ENCODE data around the gene MEX3A. TPM values are rescaled to one million over a fixed set of nuclear protein-coding genes. Genes with fewer than 3 reads are reported as not detected.

Gene MEX3A
- total RNA-seq, 1 experiment from 2014 or later = 1.1 TPM

DNA sequence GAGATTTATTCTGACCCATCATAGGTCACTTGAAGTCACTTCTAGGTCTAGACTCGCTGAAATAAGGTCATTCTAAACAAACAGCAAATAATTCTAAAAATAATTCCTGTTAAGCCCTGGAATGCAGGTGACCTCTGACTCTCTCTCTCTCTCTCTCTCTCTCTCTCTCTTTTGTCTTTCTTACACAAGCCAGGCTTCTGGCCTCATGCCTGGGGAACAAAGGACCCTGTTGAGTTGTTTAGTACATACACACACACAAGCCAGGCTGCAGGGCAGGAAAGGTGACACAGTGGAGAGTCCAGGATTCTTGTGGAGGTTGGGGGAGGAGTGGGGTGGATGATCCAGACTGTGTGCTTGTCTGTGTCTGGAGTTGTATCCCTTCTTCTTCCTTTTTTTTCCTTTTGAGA lies 4.0 kb upstream of the MEX3A start:
- Histone ChIP-seq H3K4me3 (no peak overlapping the region), H3K27me3 (replicated peaks) (no peaks in the 10 kb centered on the region), H3K36me3 (no peaks in the 10 kb centered on the region), H3K4me1 (replicated peaks) (peaks cover 15% of the 10 kb centered on the region), H3K9me3 (replicated peaks) (no peaks in the 10 kb centered on the region), H3K27ac (no peak overlapping the region)
- peak; percentile 53 to 69 for DNase-seq (ENCODE audit: low read depth in 1 of 2, low spot score in 2 of 2)

DNA sequence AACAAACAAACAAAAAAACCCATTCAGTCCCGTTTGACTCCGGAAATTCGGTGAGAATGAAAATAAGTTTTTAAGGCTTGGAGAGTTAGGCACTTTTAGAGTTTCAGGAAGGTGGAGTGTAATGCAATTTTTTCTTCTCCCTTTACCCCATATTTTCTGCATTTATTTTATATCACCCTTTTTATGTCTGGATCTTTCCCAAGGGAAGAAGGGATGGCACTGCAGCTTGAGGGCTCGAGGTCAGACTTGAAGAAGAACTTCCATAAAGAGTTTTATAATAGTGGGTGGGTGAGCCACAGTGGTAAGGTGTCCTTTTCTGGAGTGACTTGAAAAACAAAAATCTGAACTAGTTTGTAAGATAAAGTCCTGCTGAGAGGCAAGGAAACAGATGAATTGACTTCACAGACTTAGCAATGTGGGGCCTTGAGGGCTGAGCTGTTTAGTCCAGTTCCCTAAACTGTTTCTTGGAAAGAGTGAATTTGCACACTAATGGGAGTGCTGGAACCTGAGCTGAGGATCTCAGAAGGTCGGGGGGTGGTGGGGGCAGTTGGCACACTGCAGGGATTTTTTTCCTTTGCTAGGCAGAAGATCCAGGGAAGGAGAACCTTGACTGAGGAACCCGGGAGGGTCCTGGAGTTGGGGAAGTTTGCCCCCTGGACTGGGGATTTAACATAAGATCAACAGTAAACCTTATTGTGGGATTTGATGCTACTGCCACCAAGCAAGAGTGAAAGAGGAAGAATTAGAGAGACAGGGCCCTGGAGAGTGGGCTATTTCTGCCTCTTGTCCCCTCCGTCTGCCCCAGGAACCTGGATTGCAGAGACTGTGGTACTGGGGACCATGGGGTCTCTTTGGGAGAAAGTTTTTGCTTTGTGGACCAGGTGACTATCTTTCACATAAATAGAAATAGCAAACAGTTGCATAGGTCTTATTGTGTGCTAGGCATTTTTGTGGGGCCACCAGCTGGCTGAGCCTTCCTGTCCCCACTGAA lies 1.8 kb upstream of the MEX3A start:
- no peak for DNase-seq (ENCODE audit: low read depth in 1 of 2, low spot score in 2 of 2)
- Histone ChIP-seq H3K4me1 (replicated peaks) (peaks cover 24% of the 10 kb centered on the region), H3K27me3 (replicated peaks) (no peaks in the 10 kb centered on the region), H3K4me3 (no peak overlapping the region), H3K36me3 (no peaks in the 10 kb centered on the region), H3K27ac (no peak overlapping the region), H3K9me3 (replicated peaks) (no peaks in the 10 kb centered on the region)

DNA sequence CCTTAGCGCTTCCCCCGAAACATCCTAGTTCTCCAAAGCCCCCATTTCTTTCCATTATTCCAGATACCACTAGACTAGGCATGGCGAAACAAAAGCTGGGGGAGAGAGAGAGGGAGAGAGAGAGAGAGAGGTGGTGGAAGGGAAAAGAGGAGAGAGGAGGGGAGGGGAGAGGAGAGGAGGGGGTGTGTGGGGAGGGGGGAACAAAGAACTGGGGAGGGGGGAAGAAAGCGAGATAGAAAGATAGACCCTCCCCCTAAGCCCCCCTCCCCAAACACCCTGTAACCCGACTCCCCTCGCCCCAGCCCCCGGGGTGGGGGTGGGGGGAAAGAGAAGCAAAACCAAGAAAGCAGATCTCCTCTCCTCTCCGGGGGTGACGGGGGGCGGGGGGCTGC lies 352 bp downstream of the MEX3A start:
- Histone ChIP-seq H3K27ac (no peak overlapping the region), H3K4me3 (peak overlapping the region; percentile 65), H3K4me1 (replicated peaks) (peaks cover 24% of the 10 kb centered on the region), H3K27me3 (replicated peaks) (no peaks in the 10 kb centered on the region), H3K9me3 (replicated peaks) (no peaks in the 10 kb centered on the region), H3K36me3 (peaks cover 5% of the 10 kb centered on the region)
- DNase-seq (ENCODE audit: low read depth in 1 of 2, low spot score in 2 of 2) = no peak

DNA sequence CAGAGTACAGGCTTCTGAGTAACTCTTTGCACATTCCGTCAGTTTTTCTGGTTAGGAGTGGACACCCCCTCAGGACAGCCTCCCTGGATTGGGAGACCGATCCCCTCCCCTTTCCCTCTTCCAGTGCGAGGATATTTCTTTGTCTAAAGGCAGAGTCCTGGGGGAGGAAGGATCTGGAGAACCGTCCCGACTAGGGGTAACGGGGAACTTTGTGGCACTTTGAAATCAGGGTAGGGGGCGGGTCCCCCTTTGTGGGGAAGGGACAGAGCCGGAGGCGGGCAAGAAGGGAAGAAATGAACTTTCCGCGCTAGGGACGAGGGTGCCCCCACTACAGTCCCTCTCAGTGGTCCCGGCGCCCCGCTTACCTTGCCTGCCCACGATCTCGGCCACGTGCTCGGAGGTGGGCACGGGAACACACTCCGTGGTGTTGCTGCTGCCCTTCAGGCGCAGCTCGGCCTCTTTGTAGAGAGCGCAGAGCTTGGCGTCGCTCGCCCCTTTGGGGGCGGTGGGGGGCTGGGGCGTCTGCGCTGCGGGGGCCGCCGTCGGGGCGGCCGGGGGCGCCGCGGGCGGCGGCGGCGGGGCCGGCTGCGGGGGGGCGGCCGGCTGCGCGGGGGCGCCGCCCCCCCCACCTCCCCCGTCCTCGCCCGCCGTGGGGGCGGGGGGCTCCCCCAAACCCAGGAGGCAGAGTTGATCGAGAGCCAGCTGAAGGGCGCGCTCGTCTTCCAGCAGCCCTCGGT lies 917 bp downstream of the MEX3A start:
- Histone ChIP-seq H3K27ac (no peak overlapping the region), H3K4me3 (peak overlapping the region; percentile 65), H3K4me1 (replicated peaks) (peaks cover 19% of the 10 kb centered on the region), H3K9me3 (replicated peaks) (no peaks in the 10 kb centered on the region), H3K27me3 (replicated peaks) (no peaks in the 10 kb centered on the region), H3K36me3 (peaks cover 8% of the 10 kb centered on the region)
- DNase-seq (ENCODE audit: low read depth in 1 of 2, low spot score in 2 of 2) = no peak

DNA sequence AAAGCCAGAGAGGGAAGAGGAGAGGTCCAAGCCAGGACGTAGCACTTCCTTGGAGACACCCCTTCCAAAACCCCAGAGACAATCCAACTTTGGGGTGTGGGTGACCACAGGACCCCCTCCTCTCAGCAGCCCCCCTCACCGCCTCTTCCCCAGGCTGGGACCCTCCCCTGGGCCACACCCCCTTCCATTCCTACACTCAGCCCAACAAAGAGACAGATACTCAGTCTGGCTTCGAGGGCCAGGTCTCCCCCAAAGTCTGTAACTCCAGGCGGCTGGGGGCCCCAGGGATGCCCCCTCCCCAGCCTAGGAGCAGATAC lies 1.4 kb downstream of the MEX3A start:
- no peak for DNase-seq (ENCODE audit: low read depth in 1 of 2, low spot score in 2 of 2)
- peak overlapping the region; percentile 65 for H3K4me3 ChIP-seq
- no peaks in the 10 kb centered on the region for H3K27me3 ChIP-seq (replicated peaks)
- H3K4me1 ChIP-seq (replicated peaks) = peaks cover 15% of the 10 kb centered on the region
- no peak overlapping the region for H3K27ac ChIP-seq
- H3K9me3 ChIP-seq (replicated peaks) = no peaks in the 10 kb centered on the region
- H3K36me3 ChIP-seq = peaks cover 8% of the 10 kb centered on the region

DNA sequence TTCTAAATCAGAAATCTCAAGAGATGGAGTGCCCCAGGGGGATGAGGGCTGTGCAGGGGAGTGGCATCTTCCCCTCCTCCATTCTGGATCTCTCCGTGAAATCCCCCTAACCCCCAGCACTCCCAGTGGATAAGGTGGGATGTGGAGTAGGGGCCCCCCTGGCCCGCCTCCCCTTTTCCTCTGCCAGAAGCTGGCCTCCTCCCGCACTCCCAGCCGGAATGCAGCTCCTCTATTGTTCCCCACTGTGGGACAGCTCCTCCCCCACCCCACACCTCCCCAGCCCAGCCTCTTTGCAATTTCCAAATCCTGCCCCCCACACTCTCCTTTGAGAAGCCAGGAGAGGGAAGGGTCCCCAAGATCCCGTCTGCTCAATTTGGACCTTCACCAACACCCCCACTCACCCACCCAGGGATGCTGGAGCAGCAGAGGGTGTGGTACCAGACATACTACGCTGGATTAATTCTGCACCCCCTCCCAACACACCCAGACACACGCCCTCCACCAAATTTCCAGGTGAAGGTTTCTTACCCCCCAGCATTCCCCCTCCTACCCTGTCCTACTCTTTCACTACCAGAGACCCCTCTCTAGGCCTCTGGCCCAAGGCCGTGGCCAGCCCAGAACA lies 1.9 kb downstream of the MEX3A start:
- no peak for DNase-seq (ENCODE audit: low read depth in 1 of 2, low spot score in 2 of 2)
- H3K9me3 ChIP-seq (replicated peaks) = no peaks in the 10 kb centered on the region
- peaks cover 8% of the 10 kb centered on the region for H3K36me3 ChIP-seq
- peaks cover 15% of the 10 kb centered on the region for H3K4me1 ChIP-seq (replicated peaks)
- H3K27ac ChIP-seq = no peak overlapping the region
- no peak overlapping the region for H3K4me3 ChIP-seq
- H3K27me3 ChIP-seq (replicated peaks) = no peaks in the 10 kb centered on the region

DNA sequence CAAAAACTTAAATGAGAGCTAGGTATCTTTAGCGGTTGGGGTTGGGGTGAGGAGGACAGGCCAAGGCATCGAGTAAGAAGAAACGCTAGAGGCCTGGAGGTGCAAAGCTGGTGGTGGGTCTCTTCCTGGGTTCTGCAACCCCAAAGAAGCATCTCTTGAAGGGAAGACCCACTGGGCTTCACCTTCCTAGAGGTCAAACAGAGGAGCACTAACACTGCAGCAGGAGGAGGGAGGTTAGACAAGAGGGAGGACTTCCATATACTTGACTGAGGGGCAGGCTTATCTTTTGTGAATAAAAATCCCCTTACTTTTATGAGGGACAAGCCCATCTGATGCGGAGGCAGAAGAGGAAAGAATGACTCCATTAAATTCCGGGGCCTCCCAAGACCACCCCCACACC lies 2.5 kb downstream of the MEX3A start:
- Histone ChIP-seq H3K4me1 (replicated peaks) (peaks cover 15% of the 10 kb centered on the region), H3K27ac (no peak overlapping the region), H3K27me3 (replicated peaks) (no peaks in the 10 kb centered on the region), H3K4me3 (no peak overlapping the region), H3K9me3 (replicated peaks) (no peaks in the 10 kb centered on the region), H3K36me3 (peaks cover 8% of the 10 kb centered on the region)
- no peak for DNase-seq (ENCODE audit: low read depth in 1 of 2, low spot score in 2 of 2)

DNA sequence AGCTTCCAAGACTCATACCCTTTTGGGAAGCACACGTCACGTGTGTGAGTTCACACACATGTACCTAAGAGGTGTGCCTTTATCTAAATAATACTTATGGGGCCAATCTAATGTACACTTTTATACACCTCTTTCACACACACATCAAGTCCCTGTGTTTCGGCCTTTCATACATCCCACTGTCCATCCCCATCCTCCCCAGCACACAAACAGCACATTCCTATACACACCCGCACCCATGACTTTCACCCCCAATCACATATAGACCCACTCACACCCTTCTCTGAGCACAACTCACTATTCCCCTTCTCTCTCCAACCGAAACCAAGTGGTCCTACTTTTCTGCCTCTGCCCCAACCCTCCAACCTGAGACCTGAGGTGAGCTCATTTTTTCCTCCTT lies 3.5 kb downstream of the MEX3A start:
- Histone ChIP-seq H3K36me3 (peaks cover 8% of the 10 kb centered on the region), H3K9me3 (replicated peaks) (no peaks in the 10 kb centered on the region), H3K27me3 (replicated peaks) (no peaks in the 10 kb centered on the region), H3K27ac (no peak overlapping the region), H3K4me3 (no peak overlapping the region), H3K4me1 (replicated peaks) (peaks cover 15% of the 10 kb centered on the region)
- DNase-seq (ENCODE audit: low read depth in 1 of 2, low spot score in 2 of 2) = no peak

DNA sequence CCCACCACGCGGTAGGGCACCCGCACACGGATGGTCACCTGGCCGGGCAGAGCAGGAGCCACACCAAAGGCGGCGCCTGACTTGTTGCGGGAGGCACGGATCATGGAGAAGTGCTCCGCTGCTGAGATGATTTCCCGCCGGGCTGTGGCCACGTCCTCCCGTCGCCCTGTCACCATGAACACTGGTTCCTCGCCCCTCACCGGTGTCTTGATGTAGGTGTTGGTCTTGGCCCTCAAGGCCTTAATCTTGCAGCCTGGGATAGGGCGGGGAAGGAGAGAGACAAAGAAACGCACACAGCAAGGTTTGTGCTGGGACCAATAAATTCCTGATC lies 4.9 kb downstream of the MEX3A start:
- peaks cover 8% of the 10 kb centered on the region for H3K36me3 ChIP-seq
- no peak for DNase-seq (ENCODE audit: low read depth in 1 of 2, low spot score in 2 of 2)
- H3K9me3 ChIP-seq (replicated peaks) = no peaks in the 10 kb centered on the region
- no peaks in the 10 kb centered on the region for H3K27me3 ChIP-seq (replicated peaks)
- peaks cover 11% of the 10 kb centered on the region for H3K4me1 ChIP-seq (replicated peaks)
- H3K27ac ChIP-seq = no peak overlapping the region
- no peak overlapping the region for H3K4me3 ChIP-seq

DNA sequence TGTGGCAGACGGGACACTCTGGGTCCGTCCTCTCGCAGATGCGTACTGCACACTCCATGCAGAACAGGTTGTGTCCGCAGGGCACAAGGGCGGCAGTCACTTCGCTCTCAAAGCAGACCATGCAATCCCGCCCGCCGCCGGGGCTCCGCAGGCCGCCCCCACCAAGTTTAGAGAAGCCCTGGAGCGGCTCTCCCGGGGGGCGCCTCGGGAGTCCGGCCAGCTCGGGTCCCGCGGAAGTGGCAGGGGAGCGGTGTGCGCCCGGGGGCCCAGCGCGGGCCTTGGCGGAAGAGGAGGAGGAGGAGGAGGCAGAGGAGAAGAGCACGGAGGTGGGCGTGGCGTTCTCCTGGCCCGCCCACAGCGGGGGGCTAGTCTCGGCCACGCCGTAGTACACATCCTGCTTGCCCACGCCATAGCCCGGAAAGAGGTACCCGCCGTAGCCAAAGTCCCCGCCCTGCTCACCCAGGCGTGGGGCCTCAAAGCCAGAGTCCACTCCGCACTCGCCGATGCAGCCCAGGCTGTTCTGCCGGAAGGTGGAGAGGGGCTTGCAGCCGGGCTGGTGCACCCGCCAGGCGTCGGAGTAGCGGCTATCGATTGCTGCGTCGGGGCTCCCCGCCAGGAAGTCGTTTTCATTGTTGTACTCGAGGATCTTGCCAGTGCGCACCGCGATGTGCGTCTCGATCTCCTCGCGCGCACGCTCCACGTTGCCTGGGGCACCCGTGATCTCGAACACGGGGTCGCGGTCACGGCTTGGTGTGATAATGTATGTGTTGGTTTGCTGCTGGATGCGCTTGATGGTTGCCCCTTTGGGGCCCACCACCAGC lies 5.4 kb downstream of the MEX3A start:
- Histone ChIP-seq H3K36me3 (peaks cover 8% of the 10 kb centered on the region), H3K4me1 (replicated peaks) (peaks cover 11% of the 10 kb centered on the region), H3K27me3 (replicated peaks) (no peaks in the 10 kb centered on the region), H3K4me3 (no peak overlapping the region), H3K27ac (no peak overlapping the region), H3K9me3 (replicated peaks) (no peaks in the 10 kb centered on the region)
- DNase-seq (ENCODE audit: low read depth in 1 of 2, low spot score in 2 of 2) = no peak

DNA sequence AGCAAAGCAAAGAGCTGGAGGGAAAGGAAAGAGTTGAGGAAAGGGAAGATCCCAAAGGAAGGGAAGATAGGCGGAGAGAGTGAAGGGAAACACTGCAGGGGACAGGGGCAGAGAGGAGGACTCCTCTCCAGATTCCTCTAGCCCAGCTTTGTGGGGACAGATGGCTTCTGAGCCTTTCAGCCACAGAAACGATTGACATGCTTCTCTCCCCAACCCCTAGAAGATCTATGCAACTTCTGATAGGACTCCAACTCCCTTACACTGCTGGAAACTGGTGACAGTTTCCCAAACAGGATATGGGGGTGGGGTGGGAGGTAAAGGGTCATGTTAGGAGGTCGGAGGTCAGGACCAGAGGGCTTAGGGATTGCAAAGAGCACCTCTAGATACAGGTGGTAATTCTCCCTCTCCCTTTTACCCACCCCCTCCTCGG lies 6.5 kb downstream of the MEX3A start:
- H3K4me3 ChIP-seq = no peak overlapping the region
- peaks cover 4% of the 10 kb centered on the region for H3K4me1 ChIP-seq (replicated peaks)
- H3K27me3 ChIP-seq (replicated peaks) = no peaks in the 10 kb centered on the region
- peaks cover 8% of the 10 kb centered on the region for H3K36me3 ChIP-seq
- DNase-seq (ENCODE audit: low read depth in 1 of 2, low spot score in 2 of 2) = no peak
- H3K9me3 ChIP-seq (replicated peaks) = no peaks in the 10 kb centered on the region
- H3K27ac ChIP-seq = no peak overlapping the region

DNA sequence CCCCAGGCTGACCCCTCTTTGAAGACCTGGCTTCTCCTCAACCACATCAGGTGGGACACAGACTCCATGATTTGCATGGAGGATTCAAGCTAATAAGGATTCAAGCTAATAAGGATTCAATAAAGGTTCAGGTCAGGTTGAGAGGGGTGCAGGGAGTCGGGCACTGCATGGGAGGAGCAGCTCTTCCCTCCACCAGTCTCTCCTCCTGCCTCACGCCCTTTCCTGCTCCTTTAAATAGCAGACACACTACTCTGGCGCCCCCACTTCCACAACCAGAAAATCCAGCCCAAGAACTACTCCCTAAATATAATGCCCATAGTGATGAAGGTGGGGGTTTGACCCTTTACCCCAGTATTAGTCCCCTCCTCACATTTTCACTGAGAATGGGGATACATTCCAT lies 7.1 kb downstream of the MEX3A start:
- no peaks in the 10 kb centered on the region for H3K9me3 ChIP-seq (replicated peaks)

DNA sequence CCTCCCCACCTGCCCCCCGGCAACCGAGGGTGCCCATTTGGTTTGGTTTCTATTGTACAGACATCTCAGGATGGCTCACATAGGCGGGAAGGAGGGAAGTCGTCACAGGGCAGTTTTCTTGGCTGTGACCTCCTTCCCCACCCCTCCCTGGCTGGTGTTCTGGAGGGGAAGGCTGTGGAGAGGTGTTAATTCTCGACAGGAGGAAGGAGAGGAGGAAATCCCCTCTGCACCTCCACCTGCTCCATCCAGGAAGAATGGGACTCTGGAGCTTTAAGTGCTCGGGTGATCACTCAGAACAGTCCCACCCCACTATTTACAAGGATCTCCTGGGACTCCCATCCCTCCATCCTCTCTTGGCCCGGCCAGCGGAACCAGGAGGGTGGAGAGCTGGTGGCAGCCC lies 7.6 kb downstream of the MEX3A start:
- Histone ChIP-seq H3K27ac (no peak overlapping the region), H3K9me3 (replicated peaks) (no peaks in the 10 kb centered on the region), H3K4me1 (replicated peaks) (no peaks in the 10 kb centered on the region), H3K4me3 (no peak overlapping the region), H3K36me3 (peaks cover 8% of the 10 kb centered on the region), H3K27me3 (replicated peaks) (no peaks in the 10 kb centered on the region)
- no peak for DNase-seq (ENCODE audit: low read depth in 1 of 2, low spot score in 2 of 2)

More for the DNA sequence above, 7.1 kb downstream of the MEX3A start:
- H3K4me1 ChIP-seq (replicated peaks) = no peaks in the 10 kb centered on the region
- H3K4me3 ChIP-seq = no peak overlapping the region
- no peaks in the 10 kb centered on the region for H3K27me3 ChIP-seq (replicated peaks)
- H3K27ac ChIP-seq = no peak overlapping the region
- DNase-seq (ENCODE audit: low read depth in 1 of 2, low spot score in 2 of 2) = no peak
- H3K36me3 ChIP-seq = peaks cover 8% of the 10 kb centered on the region

Measured in SJSA1 (cell line).